Activated T-helper 9 cell treated with anti-CD3 and anti-CD28 coated beads, Interleukin-2, amount 50 U/mL, for 16 hours (primary cell): ENCODE data around the gene PAEP.

Experiments
- DNase-seq: peaks from one replicate; pipeline ENCODE4 v3.0.0-alpha.2; 2020; ENCODE audit warnings: low read depth

PAEP gene

DNA sequence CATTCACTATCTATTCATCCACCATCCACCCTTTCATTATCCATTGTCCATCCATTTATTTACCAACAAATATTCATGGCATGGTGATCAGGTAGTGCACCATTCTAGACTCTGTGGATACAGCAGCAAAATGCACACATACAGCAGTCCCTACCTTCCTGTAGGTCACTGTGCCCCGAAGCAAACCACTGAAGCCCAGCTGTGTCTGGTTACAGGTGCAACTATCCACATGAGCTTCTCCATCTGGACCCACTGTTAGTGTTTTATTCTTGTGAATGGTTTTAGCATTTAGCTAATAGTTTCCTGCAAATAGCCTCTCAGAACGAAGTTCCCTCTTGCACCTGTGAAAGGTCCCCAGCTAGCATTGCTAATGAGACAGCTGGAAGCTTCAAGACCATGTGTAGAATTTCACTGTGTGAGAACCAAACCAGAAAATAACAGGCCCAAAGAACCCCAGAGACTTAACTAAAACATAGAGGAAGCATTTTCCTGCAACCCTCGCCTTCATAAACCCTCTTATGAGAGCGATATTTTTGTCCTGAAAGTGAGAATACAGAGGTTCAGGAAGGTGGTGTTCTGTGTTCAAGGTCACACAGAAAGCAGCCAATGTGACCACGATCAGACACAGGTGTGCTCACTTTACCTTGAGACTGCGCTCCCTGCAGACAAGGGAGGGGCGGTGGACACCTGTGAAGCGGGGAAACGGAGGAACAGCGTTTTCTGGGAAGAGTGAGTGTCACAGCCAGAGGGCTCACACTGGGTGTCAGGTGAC is 18.5 kb downstream of the PAEP start:
- DNase-seq, result no peak

DNA sequence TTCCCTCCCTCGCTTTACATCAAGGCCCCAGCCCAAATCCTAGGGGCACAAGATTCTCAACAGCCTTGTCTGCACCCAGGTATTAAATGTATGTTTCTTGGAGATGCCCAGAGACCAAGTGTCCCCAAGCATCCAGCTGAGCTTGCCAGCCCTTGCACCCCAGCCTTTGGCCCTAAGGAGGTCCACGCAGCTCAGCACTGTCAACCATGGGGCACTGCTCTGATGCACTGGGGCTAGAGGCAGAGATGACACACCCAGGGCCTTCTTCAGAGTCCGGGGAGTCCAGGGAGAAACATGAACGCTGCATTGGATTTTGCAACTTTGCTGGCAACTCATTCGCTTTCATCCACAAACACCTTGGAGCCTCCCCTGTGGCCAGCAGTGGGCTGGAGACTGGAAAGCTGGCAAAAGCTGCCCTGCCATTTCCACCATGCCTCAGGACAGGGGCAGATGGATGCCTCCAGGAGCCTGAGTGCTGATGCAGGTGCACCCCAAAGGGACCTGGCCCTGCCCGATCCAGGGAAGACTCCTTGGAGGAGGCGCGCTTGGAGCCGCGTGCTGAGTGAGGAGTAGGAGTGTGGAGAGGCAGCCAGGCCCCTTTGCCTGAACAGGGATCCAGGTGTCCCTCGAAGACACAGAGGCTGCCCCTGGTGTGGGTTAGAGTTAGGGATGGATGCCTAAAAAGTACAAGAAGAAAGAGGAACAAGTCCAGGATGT is 19.3 kb downstream of the PAEP start:
- no peak for DNase-seq

DNA sequence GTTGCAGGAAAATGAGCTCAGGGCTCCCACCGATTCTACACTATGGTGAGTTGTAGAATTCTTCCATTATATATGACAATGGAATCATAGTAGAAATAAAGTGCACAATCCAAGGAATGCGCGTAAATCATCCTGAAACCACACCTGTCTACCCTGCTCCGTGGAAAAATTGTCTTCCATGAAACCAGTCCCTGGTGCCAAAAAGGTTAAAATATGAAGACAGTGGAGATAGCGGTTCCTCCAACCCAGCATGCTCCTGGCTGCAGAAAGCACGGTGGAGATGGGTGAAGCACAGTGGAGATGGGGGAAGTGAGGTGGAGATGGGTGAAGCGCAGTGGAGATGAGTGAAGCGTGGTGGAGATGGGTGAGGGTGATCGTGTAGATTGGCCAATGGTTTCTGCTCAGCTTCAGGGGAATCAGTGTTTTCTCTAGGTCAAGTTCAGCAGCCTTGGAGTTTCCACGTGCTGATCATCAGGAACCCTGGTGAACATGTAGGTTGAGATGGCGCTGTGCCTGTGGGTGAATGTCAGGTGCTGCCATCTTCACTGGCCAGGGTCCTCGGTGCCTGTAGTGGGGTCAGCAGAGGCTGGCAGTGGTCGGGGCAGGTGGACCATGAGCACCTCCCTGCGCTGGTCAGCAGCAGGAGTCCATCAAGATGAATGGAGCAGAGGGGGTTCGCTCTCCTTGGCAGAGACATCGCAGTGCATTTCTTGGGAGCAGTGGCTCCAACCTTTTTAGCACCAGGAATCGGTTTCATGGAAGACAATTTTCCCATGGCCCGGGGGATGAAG is 20.3 kb downstream of the PAEP start:
- DNase-seq, result no peak

DNA sequence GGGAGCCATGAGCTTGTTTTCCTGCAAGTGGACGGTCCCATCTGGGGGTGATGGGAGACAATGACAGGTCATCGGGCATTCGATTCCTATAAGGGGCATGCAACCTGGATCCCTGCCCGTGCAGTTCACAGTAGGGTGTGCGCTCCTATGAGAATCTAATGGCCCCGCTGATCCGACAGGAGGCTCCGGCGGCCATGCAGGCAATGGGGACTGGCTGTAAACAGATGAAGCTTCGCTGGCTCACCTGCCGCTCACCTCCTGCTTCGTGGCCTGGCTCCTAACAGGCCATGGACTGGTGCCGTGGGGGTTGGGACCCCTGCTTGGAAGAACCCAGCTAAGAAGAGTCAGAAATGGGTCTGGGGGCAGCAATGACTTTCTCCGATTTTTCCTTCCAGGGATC is 21.0 kb downstream of the PAEP start:
- no peak for DNase-seq

DNA sequence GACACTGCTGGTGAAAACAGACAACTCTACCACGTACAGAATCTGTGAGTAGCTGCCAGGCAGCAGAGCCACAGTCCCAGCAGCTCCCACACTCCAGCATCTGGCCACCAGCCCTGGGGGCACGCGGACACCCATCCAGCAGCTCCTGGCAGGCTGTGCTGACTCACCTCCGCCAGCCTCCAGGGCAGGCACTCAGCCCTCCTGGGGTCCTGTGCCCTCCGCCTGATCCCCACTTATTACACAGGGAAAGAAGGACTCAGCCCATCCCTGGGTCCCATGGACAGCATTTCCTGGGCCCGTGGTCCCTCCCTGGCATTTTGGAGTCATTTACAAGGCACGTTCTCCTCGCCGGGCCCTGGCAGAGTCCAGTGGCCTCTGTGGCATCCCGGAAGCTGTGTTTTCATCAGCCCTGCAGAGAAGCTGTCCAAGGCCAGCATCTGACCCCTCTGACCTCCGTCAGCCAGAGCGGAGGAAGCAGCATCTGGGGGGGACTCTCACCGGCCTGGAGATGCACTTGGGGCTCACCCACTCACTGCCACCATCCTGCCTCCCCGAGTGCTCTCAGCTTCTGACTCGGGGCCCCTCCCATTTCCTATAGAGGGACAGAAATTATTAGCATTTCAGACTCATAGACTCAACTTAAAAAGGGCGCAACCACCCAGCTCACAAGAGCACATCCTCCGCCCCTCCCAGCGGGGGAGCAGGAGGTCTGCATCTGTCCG is 21.6 kb downstream of the PAEP start:
- DNase-seq, result no peak

DNA sequence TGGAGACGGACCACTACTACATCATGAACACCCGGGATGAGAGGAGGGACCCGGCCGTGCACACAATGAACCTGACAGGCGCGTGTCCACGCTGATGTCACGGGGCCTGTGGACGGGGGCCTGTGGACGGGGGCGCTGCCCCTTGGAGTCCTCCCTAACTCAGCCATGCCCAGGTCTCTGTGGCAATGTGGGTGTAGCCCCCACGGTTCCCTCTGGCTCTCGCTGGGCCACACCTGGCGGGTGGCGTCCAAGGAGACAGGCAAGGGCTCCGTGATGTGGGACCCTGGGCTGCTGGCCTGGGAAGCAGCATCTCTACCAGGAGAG is 22.1 kb downstream of the PAEP start:
- no peak for DNase-seq

DNA sequence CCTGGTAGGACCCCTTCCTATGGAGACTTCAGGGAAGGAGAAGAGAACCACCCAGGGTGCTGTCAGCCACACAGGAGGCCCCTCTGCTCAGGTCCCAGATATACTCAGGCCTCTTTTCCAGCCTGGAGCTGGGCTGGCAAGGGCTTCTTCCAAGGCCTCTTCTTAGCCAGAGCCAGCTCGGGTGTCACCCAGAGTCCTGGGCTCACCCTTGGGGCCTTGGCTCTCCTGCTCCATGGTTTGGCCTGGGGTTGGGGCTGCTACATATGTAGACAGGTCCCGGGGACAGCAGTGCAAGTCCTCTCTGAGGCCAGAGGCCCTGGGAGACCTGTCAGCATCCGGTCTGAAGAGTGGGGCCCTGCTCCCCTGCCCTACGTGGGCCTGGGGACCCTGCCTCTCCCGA is 22.8 kb downstream of the PAEP start:
- no peak for DNase-seq

DNA sequence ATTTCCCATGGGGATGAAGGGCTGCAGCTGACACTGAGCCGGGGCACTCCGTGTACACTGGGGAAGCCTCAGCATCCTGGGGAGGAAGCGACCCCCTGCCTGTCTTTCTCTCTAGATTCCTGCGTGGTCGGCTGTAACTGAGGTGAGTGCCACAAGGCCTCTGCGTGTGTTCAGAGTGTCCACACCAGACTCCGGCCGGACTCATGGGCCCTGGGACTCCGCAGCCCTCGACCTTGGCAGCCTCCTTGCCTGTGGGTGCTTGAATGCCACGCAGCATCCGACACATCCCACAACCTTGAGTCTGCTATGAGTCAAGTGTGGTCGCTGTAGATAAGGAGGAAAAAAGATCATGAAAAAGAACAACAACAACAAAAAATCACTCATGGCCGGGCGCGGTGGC is 23.4 kb downstream of the PAEP start:
- DNase-seq, result no peak

DNA sequence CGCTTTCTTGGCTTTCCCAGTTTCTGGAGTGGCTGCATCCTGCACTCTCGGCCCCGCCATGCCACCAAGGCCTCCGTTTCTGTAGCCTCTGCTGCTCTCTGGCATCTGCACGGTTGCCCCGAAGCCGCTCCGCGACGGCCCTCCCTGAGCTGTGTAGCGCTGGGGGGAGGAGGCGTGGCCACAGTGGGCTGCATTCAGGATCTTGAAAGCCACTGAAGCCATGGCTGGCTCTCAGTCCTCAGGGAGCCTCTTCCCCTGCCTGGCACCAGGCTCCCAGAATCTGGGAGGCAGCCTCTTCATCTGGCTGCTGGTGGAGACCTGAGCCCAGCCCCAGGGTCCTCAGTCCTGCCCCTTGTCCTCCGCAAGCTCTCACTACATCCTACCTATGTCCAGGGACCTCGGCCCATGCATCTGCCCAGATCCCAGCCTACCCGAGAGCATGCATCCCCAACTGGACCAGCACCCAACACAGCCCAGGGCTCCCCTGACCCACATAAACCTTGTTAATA is 25.1 kb downstream of the PAEP start:
- DNase-seq, result no peak

DNA sequence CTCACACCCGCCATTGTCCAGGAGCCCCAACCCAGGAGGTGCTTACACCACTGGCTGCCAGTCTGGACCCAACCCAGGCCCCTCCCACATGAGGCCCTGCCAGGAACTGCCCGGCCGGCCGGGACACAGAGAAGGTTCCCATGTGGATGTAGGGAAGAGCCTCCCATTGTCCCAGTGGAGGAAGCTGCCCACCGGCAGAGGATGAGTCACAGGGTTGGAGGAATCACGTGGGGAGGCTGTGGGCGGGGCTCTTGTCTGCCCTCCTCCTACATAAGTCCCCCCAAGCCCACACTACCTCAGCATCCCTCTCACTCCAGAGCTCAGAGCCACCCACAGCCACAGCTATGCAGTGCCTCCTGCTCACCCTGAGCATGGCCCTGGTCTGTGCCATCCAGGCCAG is 26.1 kb downstream of the PAEP start:
- DNase-seq, result no peak

DNA sequence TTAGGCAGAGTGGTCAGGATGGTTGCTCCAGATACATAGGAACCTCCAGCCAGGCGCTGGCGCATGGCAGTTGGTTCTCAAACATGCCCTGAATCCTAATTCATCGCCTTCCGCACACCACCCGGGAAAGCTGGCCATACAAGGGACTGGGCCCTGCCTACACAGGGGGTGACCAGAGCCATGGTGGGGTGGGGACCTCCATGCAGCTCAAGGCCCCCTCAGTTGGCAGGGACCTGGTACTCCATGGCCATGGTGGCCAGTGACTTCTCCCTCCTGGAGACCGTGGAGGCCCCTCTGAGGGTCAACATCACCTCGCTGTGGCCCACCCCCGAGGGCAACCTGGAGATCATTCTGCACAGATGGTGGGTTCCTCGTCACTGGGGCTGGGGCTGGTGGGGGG is 26.8 kb downstream of the PAEP start:
- DNase-seq, result no peak

DNA sequence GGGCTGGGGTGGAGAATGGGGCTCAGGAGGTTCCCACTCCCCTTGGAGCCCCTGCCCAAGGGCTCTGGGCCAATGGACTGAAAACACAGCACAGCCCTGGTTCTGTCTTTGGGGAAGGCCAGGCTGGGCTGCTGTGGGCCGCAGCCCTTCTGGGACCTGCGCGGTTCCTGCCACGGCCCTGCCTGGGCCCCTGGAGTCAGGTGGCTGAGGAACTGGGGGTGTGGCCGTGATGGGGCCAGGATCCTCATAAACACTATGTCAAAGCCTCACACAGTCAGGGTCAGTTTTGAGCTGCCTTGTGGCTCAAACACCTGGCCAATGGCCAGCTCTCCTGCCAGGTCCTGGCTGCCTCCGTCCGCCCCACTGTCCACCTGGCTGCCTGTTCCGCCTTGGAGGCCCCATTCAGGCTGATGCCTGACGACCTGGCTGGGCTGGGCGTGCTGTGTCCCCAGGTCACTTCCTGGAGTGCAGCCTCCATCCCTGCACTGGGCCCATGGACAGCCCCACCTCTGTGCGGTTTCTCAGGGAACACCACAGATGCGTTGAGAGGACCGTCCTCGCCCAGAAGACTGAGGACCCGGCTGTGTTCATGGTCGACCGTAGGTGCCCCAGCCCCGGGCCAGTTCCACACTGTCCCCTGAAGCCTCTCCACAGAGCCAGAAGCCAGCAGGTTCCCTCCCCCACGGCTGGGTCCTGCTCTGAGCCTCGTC is 27.5 kb downstream of the PAEP start:
- DNase-seq, result no peak

DNA sequence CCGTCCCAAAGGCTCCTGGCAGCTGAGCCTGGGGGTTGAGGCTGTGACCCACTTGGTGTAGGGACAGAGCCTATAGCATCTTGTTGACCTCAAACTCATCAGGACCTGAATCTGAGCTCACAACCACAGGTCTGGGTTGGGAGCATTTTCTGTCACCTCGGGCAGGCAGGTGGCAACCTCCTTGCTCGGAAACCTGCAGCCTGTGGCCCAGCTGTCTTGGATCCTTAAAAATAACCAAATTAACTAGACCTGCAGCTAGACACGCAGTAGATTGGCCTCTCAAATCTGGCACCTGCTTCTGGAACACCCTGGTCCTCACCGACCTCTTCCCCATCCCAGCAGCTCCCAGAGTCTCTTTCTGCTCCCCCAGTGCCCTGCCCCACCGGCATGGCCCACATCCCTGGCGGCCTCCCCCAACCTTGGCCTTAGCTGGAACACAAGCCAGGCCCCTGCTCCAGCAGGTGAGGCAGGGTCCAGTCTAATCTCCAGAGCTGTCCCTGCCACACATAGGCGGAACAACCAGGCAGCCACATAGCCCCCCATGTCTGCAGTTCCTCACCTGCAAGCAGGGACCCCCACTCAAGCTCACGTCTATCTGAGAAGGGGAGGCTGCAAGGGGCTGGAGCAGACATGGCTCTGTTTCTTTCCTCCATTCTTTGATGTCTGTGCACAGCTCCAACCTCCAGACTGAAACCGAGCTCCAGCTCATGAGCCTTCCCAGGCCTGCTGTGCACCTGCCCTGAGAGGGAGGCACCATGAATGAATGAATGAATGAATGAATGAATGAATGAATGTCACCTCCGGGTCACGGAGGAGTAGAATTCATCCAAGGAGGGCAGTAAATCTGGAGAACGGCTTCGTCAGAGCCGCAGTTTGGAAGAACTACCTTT is 28.3 kb downstream of the PAEP start:
- no peak for DNase-seq

DNA sequence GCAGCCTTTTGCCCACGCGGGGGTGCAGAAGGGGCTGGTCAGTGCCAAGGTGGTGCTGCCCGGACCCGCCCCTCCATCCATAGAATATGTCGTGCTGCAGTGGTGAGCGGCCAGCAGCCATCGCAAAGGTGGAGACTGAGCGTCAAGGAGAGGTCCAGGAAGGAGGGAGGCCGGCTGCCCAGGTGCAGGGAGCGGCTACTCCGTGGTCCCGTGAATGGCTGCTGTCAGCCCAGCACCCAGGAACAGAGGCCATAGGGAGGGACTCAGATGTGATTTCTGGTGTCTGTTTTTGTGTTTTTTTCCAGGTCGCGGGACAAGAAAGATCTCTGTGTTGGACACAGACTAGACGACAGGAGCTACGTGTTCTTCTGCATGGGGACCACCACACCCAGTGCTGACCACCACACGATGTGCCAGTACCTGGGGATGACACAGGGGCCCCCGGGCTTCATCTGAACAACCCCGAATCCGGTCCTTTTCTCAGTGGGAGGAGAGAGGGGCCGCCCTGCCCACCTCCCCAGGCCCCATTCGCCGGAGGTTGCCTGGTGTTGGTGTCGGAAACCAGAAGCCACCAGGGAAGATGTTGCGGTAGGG is 29.0 kb downstream of the PAEP start:
- no peak for DNase-seq

DNA sequence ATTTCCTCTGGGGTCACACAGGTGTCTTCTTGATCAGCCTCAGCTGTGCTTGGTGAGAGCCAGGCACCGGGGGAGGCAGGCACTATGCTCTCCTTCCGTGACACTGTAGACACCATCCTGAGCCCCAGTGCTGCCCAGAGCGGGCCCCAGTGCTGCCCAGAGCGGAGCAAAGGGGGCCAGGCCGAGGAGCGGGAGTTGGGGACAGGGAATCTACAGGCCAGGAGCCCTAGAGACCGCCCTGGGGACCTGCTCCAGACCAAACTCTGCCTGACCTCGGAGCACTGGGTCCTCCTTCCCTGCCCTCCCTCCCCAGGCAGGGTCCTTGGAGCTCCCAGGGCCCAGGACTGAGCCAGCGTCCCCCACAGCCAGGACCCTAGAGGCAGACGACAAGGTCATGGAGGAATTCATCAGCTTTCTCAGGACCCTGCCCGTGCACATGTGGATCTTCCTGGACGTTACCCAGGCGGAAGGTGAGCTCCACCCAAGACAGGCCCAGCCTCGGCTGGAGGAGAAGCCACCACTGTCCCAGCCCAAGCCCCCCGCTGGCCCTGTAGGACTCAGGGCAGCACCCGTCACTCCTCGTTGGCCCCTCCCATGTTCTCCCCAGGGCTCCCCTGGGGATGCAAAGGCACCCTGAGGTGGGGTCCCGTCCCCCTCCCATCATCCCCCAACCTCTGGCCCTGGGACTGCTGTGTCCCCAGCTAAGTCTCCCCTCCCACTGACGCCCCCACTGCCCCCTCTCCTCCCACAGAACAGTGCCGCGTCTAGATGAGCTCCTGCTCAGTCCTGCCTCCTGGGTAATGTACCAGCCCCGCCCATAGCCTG is 30.2 kb downstream of the PAEP start:
- no peak for DNase-seq

DNA sequence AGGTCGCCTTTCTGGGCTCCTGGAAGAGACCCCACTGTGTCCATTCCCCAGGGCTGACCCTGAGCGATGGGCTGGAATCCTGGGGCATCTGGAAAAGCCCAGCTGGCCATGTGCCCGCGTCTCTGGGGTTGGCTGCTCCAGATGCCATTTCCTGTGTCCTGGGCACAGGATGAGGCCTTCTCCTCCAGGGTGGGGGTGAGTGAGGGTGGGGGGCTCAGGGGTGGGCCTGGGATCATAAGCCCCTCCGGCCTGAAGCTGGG is 30.7 kb downstream of the PAEP start:
- no peak for DNase-seq

DNA sequence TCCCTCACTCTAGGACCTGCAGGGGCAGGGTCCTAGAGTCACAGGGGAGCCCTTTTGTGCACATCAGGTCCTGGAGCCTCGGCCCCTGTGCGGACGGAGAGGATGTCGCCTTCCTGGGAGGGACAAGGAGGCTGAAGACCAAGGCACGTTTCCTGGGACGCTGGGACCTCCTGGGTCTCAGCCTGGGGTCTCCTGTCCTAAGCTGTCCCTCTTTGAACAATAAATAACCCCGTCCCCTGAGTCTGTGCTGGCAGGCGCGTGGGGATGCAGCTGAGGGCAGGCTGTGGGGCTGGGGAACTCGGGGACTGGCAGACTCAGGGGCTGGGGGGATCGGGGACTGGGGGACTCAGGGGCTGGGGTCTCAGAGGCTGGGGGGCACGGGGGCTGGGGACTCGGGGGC is 31.1 kb downstream of the PAEP start:
- DNase-seq, result no peak

DNA sequence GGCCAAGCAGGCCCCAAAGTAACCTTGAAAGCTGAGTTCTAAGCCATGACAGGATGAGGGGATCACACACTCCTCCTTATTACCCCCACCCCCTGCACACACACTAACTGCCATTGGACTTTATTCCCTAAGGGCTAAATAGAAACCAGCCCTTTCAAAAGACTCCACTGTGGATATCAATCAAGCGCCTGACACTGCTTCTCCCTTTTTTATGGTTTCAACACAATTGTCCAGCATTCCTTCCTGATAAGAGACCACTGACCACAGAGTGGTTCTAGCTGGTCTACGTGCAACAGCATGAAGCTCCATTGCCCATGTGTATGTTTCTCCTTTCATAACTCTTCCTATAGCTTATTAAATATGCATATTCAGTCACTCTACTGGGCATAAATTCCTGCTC is 34.7 kb downstream of the PAEP start:
- no peak for DNase-seq

DNA sequence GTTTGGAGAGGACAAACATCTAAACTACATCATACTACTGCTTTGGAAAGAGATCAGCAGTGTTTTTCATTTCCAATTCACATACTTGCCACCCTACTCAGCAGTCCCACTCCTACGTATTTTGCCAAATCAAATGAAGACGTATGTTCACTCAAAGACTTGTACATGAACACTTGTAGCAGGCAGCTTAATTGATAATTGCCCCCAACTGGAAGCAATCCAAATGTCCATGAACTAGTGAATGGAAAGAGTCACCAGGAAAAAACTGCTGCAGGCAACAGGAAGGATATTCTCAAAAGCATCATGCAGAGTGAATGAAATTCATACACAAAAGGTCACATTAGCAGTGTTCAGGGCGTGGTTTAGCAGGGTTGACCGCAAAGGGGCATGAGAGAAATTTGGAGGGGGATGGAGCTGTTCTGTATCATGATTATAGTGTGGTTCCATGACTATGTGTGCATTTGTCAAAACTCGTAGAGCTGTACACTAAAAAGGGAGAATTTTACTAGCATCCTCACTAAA is 38.8 kb downstream of the PAEP start:
- DNase-seq, result no peak
